ENCODE results near the gene KIF19.

Gene KIF19

DNA sequence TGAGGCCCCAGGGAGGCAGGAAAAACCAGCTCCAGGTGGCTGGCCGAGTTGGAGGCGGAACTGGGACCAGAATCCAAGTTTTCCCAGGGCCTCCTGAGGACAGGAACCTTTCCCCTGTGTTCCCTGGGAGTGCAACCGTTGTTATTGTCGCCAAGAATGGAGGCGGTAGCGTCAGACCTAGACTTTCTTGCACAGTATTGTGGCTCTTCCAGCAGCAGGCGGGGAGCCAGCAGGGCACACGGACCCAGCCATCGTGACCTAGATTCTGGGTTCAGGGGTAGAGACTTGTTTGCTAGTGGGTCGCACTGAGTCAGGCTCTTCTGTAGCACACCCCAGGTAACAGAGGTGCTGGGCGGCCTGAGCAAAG, 667 bp upstream of the KIF19 start:
- H4K20me1 ChIP-seq (ENCODE audit: insufficient read depth, low read length, poor library complexity, severe bottlenecking): no peaks in the 10 kb centered on the region
- no peak overlapping the region for H2AFZ ChIP-seq (ENCODE audit: low read length)
- H3K27me3 ChIP-seq (ENCODE audit: insufficient read depth, low read length, poor library complexity, severe bottlenecking): no peaks in the 10 kb centered on the region
- H3K9me2 ChIP-seq (replicated peaks; ENCODE audit: low read depth, low read length): no peaks in the 10 kb centered on the region
- H3K4me3 ChIP-seq (ENCODE audit: low read length, poor library complexity, severe bottlenecking): no peak overlapping the region
- no peaks in the 10 kb centered on the region for H3K79me2 ChIP-seq (ENCODE audit: insufficient read depth, low read length)
- no peak overlapping the region for H3K4me2 ChIP-seq (ENCODE audit: low read depth, low read length, poor library complexity, severe bottlenecking)
- H3K36me3 ChIP-seq (ENCODE audit: insufficient read depth, low read length): no peaks in the 10 kb centered on the region
- TF ChIP-seq, protein P1, sequence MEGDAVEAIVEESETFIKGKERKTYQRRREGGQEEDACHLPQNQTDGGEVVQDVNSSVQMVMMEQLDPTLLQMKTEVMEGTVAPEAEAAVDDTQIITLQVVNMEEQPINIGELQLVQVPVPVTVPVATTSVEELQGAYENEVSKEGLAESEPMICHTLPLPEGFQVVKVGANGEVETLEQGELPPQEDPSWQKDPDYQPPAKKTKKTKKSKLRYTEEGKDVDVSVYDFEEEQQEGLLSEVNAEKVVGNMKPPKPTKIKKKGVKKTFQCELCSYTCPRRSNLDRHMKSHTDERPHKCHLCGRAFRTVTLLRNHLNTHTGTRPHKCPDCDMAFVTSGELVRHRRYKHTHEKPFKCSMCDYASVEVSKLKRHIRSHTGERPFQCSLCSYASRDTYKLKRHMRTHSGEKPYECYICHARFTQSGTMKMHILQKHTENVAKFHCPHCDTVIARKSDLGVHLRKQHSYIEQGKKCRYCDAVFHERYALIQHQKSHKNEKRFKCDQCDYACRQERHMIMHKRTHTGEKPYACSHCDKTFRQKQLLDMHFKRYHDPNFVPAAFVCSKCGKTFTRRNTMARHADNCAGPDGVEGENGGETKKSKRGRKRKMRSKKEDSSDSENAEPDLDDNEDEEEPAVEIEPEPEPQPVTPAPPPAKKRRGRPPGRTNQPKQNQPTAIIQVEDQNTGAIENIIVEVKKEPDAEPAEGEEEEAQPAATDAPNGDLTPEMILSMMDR (conservative IDR thresholded peaks at IDR 0.05; ENCODE audit: low read length): no peak
- no peak for TF ChIP-seq EZH2phosphoT487 (IDR thresholded peaks at IDR 0.05; ENCODE audit: borderline replicate concordance)
- H3K9me3 ChIP-seq (ENCODE audit: insufficient read depth, low read depth, low read length): no peaks in the 10 kb centered on the region
- H3K9ac ChIP-seq (ENCODE audit: low read depth, low read length, poor library complexity, severe bottlenecking): no peak overlapping the region
- no peaks in the 10 kb centered on the region for H3F3A ChIP-seq (ENCODE audit: low read depth)
- H3K4me1 ChIP-seq (ENCODE audit: insufficient read depth, low read length, poor library complexity, severe bottlenecking): no peaks in the 10 kb centered on the region

DNA sequence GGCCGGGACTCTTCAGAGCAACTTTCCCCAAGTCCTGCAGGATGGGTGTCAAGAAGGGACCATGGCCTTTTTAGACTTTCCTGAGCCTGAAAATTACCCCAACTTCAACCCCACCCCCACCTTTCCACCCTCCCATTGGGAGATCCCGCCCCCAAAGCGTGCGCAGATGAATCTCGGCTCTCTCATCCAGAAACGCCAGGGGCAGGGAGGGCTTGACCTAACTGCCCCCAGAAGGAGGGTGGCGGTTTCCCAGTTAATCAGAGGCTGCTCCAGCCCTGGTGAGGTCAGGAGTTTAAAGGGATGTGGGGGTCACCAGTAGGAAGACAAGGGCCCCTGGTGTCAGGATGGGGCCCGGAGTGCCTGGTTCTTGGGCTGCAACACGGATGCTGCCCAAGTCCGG, 480 bp downstream of the KIF19 start:
- no peak overlapping the region for H2AFZ ChIP-seq (ENCODE audit: low read length)
- H3K79me2 ChIP-seq (ENCODE audit: insufficient read depth, low read length): no peaks in the 10 kb centered on the region
- H3F3A ChIP-seq (ENCODE audit: low read depth): no peaks in the 10 kb centered on the region
- H3K9ac ChIP-seq (ENCODE audit: low read depth, low read length, poor library complexity, severe bottlenecking): no peak overlapping the region
- no peaks in the 10 kb centered on the region for H3K27me3 ChIP-seq (ENCODE audit: insufficient read depth, low read length, poor library complexity, severe bottlenecking)
- TF ChIP-seq, protein P1 (conservative IDR thresholded peaks at IDR 0.05; ENCODE audit: low read length): no peak
- no peak for TF ChIP-seq EZH2phosphoT487 (IDR thresholded peaks at IDR 0.05; ENCODE audit: borderline replicate concordance)
- H4K20me1 ChIP-seq (ENCODE audit: insufficient read depth, low read length, poor library complexity, severe bottlenecking): no peaks in the 10 kb centered on the region
- no peak overlapping the region for H3K4me3 ChIP-seq (ENCODE audit: low read length, poor library complexity, severe bottlenecking)
- no peaks in the 10 kb centered on the region for H3K36me3 ChIP-seq (ENCODE audit: insufficient read depth, low read length)
- no peaks in the 10 kb centered on the region for H3K9me2 ChIP-seq (replicated peaks; ENCODE audit: low read depth, low read length)
- no peak overlapping the region for H3K4me2 ChIP-seq (ENCODE audit: low read depth, low read length, poor library complexity, severe bottlenecking)
- H3K9me3 ChIP-seq (ENCODE audit: insufficient read depth, low read depth, low read length): no peaks in the 10 kb centered on the region
- H3K4me1 ChIP-seq (ENCODE audit: insufficient read depth, low read length, poor library complexity, severe bottlenecking): no peaks in the 10 kb centered on the region

DNA sequence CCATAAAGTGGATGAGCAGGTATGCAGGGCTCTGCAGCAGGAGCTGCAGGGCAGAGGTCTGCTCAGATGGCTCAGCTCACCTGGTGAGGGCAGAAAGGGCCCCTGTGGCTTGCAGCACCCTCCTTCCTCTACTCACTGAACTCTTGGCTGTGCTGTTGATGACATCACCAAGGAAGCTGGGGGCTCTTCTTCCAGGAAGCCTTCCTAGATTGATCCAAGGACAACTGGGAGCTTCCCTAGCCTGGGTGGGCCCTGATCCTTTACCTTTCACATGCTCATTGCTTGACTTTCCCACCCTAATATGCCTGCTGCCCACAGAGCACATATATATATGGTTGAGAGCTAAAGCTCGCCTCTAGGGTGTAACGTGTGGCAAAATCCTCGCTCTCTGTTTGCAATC, 2.5 kb downstream of the KIF19 start:
- H2AFZ ChIP-seq (ENCODE audit: low read length): no peak overlapping the region
- no peaks in the 10 kb centered on the region for H3K36me3 ChIP-seq (ENCODE audit: insufficient read depth, low read length)
- no peak overlapping the region for H3K4me3 ChIP-seq (ENCODE audit: low read length, poor library complexity, severe bottlenecking)
- TF ChIP-seq, protein P1 (conservative IDR thresholded peaks at IDR 0.05; ENCODE audit: low read length): no peak
- TF ChIP-seq EZH2phosphoT487 (IDR thresholded peaks at IDR 0.05; ENCODE audit: borderline replicate concordance): no peak
- no peaks in the 10 kb centered on the region for H3K79me2 ChIP-seq (ENCODE audit: insufficient read depth, low read length)
- no peaks in the 10 kb centered on the region for H4K20me1 ChIP-seq (ENCODE audit: insufficient read depth, low read length, poor library complexity, severe bottlenecking)
- no peak overlapping the region for H3K9ac ChIP-seq (ENCODE audit: low read depth, low read length, poor library complexity, severe bottlenecking)
- no peaks in the 10 kb centered on the region for H3K9me3 ChIP-seq (ENCODE audit: insufficient read depth, low read depth, low read length)
- no peaks in the 10 kb centered on the region for H3K4me1 ChIP-seq (ENCODE audit: insufficient read depth, low read length, poor library complexity, severe bottlenecking)
- no peaks in the 10 kb centered on the region for H3F3A ChIP-seq (ENCODE audit: low read depth)
- no peaks in the 10 kb centered on the region for H3K27me3 ChIP-seq (ENCODE audit: insufficient read depth, low read length, poor library complexity, severe bottlenecking)
- H3K9me2 ChIP-seq (replicated peaks; ENCODE audit: low read depth, low read length): no peaks in the 10 kb centered on the region
- no peak overlapping the region for H3K4me2 ChIP-seq (ENCODE audit: low read depth, low read length, poor library complexity, severe bottlenecking)
